Effector CD4-positive, alpha-beta T cell (primary cell): ENCODE results near the gene CCDC6.

ENCODE experiments used
- DNase-seq: peaks from one replicate; pipeline ENCODE4 v3.0.0-alpha.2; 2020

The CCDC6 gene

DNA sequence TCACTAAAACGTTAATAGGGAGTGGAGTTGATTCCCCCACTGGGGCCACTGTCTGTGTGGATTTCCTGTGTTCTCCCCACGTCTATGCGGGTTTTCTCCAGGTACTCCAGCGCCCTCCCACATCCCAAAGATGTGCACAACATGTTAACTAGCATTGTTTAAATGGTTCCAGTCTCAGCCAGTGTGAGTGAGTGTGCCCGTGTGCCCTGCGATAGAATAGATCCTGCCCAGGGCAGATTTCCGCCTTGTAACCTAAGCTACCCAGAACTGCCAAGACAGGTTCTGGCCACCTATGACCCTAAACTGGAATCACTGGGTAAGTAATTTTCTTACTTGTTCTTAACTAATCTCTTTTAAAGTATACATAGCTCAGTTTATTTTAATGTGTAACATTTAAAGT, 58.5 kb downstream of the CCDC6 start:
- DNase-seq = no peak

DNA sequence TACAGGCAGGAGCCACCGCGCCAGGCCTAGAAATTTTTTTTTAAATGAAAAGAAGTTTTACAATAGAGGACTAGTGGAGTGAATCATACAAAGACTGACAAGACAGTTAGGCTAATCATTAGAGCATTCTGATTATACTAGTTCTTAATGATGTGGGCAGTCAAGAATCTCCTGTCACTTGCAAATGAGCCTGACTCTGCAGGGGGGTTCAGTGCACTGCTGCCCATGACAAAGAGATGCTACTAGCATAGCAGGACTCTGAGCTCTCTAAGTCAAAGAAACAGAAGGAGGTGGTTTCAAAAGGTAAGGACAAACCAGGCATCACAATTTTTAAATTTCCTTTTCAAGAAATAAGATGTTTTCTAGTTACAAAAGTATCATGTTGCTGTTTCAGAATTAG, 59.0 kb downstream of the CCDC6 start:
- DNase-seq = no peak

DNA sequence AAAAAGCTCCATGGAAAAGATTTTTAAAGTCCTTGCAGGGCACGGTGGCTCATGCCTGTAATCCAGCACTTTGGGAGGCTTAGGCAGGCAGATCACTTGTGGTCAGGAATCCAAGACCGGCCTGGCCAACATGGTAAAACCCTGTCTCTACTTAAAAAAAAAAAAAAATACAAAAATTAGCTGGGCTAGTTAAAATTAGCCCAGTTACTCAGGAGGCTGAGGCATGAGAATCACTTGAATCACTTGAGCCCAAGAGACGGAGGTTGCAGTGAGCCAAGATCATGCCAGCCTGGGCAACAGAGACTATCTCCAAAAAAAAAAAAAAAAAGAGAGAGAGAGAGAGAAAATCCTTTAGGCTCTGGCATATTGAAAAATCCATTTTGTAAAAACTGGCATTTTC, 61.9 kb downstream of the CCDC6 start:
- no peak for DNase-seq

DNA sequence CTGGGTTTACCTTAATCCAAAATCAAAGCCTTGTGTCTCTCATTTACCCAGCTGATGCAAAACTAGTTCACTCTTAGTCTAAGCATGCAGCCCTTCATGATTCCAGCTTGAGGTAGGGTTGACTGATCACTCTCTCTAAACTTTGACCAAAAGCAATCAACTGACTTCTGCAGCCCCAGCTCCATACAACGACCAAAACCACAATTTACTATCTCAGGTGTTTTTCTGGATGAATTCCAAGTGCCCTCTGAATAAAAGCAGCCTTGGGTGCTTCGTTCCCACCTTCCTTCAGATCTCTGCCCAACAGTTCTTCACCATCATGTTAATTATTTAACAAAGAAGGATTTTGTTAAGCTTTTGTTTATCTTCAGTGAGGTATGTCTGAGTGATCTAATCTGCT, 62.6 kb downstream of the CCDC6 start:
- DNase-seq = no peak

GRCh38 chr10:59839576-59839975, 66.8 kb downstream of the CCDC6 start:
- no peak for DNase-seq

- DNase-seq = no peak
Measured at GRCh38 chr10:59838085-59838789, 68.1 kb downstream of the CCDC6 start.

- no peak for DNase-seq
Measured at GRCh38 chr10:59833810-59834209, 72.5 kb downstream of the CCDC6 start.

DNA sequence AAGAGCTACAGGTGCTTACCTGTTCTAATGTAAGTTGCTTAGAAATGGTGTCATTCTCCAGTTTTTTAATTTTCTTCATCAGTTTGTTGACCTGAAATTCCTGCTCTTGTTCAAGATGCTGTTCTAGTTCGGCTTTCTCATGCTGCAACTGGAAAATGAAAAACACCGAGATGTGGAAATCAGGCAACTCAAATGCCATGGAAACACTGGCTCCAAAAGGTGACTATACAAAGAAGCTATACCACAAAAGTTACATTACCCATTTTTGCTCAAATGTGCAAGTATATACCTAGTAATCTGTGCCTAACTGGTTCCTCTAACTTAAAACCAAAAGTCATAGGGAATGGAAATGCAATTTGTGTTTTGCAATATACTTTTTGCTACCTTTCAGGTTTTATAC, 73.8 kb downstream of the CCDC6 start:
- DNase-seq = no peak

- no peak for DNase-seq
Measured at GRCh38 chr10:59831658-59832503, 74.5 kb downstream of the CCDC6 start.

- DNase-seq = no peak
Measured at GRCh38 chr10:59830601-59831259, 75.6 kb downstream of the CCDC6 start.

DNA sequence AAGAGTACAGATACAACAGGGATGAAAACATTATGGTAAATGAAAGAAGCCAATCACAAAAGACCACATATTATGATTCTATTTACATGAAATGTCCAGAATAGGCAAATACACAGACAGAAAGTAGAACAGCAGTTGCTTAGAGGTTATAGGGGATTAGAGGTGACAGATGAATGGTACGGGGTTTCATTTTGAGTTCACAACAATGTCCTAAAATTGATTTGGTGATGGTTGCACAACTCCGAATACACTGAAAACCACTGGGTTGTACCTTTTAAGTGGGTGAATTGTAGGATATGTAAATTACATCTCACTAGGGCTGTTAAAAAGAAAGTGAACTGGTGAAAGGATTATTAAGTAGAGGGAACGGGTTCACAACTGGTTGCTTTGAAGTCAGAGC, 76.8 kb downstream of the CCDC6 start:
- DNase-seq = no peak

DNA sequence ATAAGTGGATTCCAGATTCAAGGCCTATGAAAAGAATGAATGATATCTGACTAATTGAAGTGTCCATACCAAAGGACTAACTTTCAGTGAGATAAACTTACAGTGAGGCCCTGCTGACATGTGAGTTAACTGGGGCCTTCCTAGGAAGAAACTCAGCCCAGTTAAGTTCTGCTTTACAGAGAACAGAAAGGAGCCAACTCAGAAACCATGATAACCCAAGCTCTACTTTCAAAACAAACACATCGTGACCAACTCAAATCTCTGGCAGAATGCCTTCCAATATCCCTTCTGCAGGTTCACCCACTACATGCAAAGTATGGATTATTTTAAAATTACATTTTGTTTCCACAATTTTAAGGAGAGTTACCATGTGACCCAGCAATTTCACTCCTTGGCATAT, 77.3 kb downstream of the CCDC6 start:
- no peak for DNase-seq

- no peak for DNase-seq
Measured at GRCh38 chr10:59825932-59826331, 80.4 kb downstream of the CCDC6 start.

GRCh38 chr10:59823751-59824150, 82.6 kb downstream of the CCDC6 start:
- DNase-seq = no peak

GRCh38 chr10:59823111-59823510, 83.2 kb downstream of the CCDC6 start:
- DNase-seq = no peak

DNA sequence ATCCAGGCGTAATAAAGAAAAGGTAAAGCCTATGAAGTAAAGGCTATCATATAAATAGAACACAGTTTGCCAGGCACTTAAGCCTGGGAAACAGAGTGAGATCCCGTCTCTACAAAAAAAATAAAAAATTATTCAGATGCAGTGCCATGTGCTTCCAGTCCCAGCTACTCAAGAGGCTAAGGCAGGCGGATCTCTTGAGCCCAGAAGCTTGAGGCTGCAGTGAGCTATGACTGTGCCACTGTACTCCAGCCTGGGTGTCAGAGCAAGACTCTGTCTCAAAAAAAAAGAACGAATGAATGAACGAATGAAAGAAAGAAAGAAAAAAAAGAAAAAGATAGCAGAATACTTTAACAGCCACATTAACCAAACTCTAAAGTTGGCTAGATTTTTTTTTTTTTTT, 85.9 kb downstream of the CCDC6 start:
- no peak for DNase-seq

GRCh38 chr10:59819683-59820082, 86.7 kb downstream of the CCDC6 start:
- no peak for DNase-seq

GRCh38 chr10:59819265-59819664, 87.1 kb downstream of the CCDC6 start:
- DNase-seq = no peak

DNA sequence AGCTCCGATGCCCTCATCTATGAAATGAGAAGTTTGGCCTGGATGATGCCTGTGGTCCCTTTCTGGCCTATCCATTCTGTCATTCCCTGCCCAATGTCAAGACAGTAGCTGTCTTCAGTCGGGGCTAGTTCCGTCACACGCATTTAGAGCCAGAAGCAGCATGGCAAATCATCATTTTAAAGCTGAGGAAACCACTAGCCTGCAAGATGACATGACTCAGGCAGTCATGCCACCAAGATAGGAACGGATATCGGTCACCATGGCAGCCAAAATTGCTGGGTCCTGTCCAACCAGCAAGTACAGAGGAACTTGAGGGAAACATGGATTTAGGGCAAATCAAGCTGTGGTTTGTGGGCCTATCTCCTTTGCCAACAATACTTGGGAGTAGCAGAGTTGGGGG, 88.6 kb downstream of the CCDC6 start:
- DNase-seq = no peak

- no peak for DNase-seq
Measured at GRCh38 chr10:59814878-59815277, 91.5 kb downstream of the CCDC6 start.

GRCh38 chr10:59812519-59813122, 93.7 kb downstream of the CCDC6 start:
- no peak for DNase-seq

DNA sequence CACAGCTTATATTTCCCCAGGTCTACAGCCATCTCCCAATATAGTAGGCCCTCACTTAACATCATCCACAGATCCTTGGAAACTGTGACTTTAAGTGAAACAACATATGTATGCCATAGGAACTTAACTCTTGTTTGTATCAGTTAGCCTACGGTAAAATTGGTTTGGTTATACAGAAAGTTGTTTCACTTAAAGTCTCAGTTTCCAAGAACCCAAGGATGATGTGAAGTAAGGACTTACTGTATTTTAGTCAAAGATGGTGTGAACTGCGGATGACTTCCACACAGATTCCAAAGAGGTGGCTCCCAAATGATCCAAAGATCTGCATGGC, 96.7 kb downstream of the CCDC6 start:
- DNase-seq = no peak

DNA sequence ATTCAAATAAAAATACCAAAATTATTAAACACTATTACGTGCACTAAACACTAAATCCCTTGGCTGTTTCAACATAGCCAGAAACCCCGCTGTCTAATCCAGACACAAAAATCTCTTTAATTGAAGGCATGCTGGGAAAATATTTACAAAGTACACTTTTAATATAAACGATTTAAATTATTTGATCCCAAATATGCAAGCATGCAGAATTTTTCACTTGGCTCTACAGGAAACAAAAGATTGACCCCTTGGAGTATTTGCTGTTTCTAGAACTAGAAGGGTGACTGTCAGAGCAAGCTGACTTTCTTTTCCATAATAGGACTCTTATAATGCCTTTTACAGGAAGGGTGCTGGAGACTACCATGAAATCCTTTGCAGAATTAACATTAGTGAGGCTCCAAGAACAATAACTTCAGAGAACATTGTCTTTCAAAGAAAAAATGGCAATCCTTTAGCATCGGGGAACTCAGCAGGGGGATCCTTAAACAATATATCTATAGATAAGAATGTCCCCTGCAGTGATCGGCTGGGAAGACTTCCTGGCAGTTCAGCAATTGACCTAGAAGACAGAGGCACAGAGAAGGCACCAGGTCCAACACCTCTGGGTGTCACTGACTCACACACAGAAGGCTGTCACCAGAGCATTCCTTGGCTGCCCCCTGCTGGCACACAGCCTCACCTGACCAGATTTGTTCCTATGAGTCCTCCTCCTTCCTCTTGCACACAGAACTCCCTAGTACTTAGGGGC, 97.3 kb downstream of the CCDC6 start:
- DNase-seq = peak; percentile 17
